ENCODE measurements around the gene FLT4.

- TF ChIP-seq CTCF (IDR thresholded peaks at IDR 0.05; ENCODE audit: low read length) = no peak
- TF ChIP-seq EZH2 (IDR thresholded peaks at IDR 0.05; ENCODE audit: borderline replicate concordance, low read length) = no peak
Observed at GRCh38 chr5:180641566-180641900, 7.9 kb downstream of the FLT4 start.
